ENCODE data around the gene CCL7. TPM values are rescaled to one million over a fixed set of nuclear protein-coding genes. Genes with fewer than 3 reads are reported as not detected.

The CCL7 gene
- total RNA-seq, 1 experiment from 2014 or later = not detected

DNA sequence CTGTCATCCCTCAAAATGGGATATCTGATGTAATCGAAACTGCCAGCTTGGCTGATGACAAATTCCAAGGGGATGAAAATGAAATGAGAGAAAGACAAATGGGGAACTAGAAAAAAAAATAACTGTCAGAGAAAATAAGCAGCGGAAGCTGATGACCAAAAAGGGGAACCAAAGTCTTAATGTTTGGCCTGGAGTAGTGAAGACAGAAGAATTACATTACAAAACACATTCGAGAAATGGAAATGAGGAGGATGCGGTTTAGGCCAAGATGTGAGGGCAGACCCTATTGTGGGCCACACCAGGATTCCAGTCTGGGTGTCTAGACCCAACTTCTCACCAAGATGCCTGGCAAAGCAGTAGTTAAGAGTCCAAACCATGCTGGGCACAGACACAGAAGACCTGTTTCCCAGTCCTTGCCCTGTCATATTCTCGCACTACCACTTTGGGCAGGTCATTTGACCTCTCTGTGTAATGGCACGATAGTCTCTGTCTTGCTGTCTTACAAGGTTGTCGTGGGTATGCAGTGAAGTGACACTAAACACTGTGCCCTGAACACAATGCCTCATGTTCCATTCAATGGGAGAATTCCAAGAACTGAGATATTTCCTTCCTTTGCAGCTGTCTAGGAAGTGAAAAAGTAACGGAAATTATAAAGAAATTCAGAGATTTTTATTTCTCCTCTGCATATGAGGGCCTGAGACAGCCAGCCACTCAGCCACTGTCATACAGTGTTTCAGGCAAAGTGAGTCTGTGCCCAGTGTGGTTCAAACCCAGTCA lies 27.2 kb upstream of the CCL7 start:
- Mint-ChIP-seq H3K36me3 (ENCODE audit: insufficient read depth, unreplicated experiment) (no peaks in the 10 kb centered on the region), H3K4me3 (ENCODE audit: unreplicated experiment) (no peak overlapping the region), H3K27me3 (ENCODE audit: insufficient read depth, unreplicated experiment) (no peaks in the 10 kb centered on the region), H3K9me3 (ENCODE audit: unreplicated experiment) (no peaks in the 10 kb centered on the region), H3K4me1 (ENCODE audit: insufficient read depth, unreplicated experiment) (no peaks in the 10 kb centered on the region), H3K27ac (ENCODE audit: low read depth, unreplicated experiment) (no peak overlapping the region)
- CTCF ChIA-PET = interaction anchor here (0.7 kb wide), 1 partner anchor 12 kb away, joined by 3 read pairs; the partner anchor contains the start of gene CCL2
- intact Hi-C loops (cut with micrococcal nuclease) = no loop called here
- TF ChIP-seq, protein P1, sequence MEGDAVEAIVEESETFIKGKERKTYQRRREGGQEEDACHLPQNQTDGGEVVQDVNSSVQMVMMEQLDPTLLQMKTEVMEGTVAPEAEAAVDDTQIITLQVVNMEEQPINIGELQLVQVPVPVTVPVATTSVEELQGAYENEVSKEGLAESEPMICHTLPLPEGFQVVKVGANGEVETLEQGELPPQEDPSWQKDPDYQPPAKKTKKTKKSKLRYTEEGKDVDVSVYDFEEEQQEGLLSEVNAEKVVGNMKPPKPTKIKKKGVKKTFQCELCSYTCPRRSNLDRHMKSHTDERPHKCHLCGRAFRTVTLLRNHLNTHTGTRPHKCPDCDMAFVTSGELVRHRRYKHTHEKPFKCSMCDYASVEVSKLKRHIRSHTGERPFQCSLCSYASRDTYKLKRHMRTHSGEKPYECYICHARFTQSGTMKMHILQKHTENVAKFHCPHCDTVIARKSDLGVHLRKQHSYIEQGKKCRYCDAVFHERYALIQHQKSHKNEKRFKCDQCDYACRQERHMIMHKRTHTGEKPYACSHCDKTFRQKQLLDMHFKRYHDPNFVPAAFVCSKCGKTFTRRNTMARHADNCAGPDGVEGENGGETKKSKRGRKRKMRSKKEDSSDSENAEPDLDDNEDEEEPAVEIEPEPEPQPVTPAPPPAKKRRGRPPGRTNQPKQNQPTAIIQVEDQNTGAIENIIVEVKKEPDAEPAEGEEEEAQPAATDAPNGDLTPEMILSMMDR (IDR thresholded peaks at IDR 0.05; ENCODE audit: unreplicated experiment) = no peak
- BruUV-seq (replicated peaks) = no TSS peak
- POLR2A ChIA-PET = no interaction called here
- no peak for DNase-seq (ENCODE audit: unreplicated experiment)

DNA sequence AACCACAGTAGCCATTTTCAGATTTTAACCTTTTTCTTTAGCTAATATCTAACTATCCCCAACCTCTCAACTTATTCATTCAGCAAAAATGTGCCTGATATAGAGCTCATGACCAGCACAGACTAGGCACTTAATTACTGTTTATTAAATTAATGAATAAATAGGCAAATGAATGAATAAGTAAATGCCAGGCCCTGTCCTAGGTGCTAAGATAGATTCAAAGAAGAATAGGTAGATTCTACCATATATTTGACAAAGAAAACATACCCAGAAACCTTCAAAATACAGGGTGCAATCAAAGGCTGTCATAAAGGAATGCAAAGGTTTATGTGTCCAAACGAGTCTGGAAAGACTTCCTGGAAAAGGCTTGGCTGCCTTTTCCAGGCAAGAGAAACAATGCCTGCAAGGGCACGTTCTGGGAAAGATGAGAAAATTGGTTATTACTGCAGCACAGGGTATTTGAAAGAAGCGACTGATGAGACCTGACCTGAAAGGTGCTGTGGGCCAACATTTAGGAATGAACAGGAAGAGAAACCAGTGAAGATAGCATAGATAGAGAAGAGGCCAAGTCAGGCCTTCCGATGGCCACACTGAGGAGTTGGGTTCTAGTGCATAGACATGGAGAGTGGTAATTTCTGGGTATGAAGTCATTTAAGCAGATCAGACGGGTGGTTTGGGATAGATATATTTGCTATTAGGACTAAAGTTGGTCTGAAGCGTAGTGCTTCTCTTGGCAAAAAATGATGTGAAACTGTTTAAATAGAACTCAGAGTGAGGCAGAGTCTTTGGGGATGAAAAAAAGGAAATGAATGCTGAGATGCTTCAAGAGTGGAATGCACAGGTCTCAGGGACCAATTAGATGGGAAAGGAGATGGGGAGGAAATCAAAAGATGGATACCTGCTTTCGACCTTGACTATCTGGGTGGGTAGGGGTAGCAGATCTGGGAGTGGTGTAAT lies 26.4 kb upstream of the CCL7 start:
- no TSS peak for BruUV-seq (replicated peaks)
- TF ChIP-seq, protein P1 (IDR thresholded peaks at IDR 0.05; ENCODE audit: unreplicated experiment) = no peak
- Mint-ChIP-seq H3K36me3 (ENCODE audit: insufficient read depth, unreplicated experiment) (no peaks in the 10 kb centered on the region), H3K4me1 (ENCODE audit: insufficient read depth, unreplicated experiment) (no peaks in the 10 kb centered on the region), H3K4me3 (ENCODE audit: unreplicated experiment) (no peak overlapping the region), H3K9me3 (ENCODE audit: unreplicated experiment) (no peaks in the 10 kb centered on the region), H3K27ac (ENCODE audit: low read depth, unreplicated experiment) (no peak overlapping the region), H3K27me3 (ENCODE audit: insufficient read depth, unreplicated experiment) (no peaks in the 10 kb centered on the region)
- ChIA-PET CTCF (interaction anchor here (0.9 kb wide), 1 partner anchor 118 kb away, joined by 4 read pairs; no protein-coding TSS in a partner anchor), POLR2A (no interaction called here)
- DNase-seq (ENCODE audit: unreplicated experiment) = no peak
- intact Hi-C loops (cut with micrococcal nuclease) = no loop called here

DNA sequence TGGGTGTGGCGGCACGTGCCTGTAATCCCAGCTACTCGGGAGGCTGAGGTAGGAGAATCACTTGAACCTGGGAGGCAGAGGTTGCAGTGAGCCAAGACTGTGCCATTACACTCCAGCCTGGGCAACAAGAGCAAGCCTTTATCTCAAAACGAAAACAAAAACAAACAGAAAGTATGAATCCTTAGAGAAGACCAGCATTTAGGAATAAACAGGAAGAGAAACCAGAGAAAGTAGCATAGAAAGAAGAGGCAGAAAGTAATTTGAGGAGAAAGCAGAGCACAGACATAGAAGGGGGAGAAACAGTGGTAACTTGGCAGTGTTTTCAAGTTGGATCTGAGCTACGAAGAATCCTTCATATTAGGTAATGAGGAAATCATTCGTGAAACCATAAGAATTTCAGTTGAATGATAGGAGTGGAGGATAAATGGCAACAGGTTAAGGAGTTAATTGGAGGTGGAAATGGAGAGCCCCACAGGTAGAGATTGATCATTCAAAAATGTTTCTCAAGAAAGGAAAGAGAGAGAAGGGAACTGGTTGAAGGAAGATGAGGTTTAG lies 24.6 kb upstream of the CCL7 start:
- CTCF ChIA-PET = interaction anchor here (0.6 to 1.5 kb wide), 3 partner anchors 45 to 626 kb away, joined by 3 to 6 read pairs (median 3); no protein-coding TSS in a partner anchor
- H3K4me3 Mint-ChIP-seq (ENCODE audit: unreplicated experiment) = no peak overlapping the region
- TF ChIP-seq, protein P1 (IDR thresholded peaks at IDR 0.05; ENCODE audit: unreplicated experiment) = no peak
- H3K9me3 Mint-ChIP-seq (ENCODE audit: unreplicated experiment) = no peaks in the 10 kb centered on the region
- H3K4me1 Mint-ChIP-seq (ENCODE audit: insufficient read depth, unreplicated experiment) = no peaks in the 10 kb centered on the region
- intact Hi-C loops (cut with micrococcal nuclease) = no loop called here
- POLR2A ChIA-PET = no interaction called here
- H3K27ac Mint-ChIP-seq (ENCODE audit: low read depth, unreplicated experiment) = no peak overlapping the region
- no TSS peak for BruUV-seq (replicated peaks)
- no peaks in the 10 kb centered on the region for H3K27me3 Mint-ChIP-seq (ENCODE audit: insufficient read depth, unreplicated experiment)
- DNase-seq (ENCODE audit: unreplicated experiment) = no peak
- H3K36me3 Mint-ChIP-seq (ENCODE audit: insufficient read depth, unreplicated experiment) = no peaks in the 10 kb centered on the region

DNA sequence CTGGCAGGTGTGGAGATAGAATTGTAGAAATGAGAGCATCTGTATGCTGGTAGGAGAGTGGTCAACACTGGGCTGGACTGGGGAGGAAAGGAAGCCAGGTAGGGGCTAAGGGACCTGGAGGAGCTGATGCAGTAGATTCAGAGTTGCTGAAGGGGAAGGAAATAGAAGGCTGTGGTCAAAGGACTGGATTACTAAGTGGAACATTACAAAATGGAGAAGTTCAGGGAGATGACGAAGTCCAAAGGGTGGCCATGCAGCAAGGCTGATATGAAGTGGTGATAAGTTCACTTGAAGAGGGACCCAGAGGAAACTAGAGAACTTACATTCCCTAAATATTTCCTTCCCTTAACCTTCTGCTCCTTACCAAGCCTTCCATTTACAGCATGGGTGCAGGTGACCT lies 23.6 kb upstream of the CCL7 start:
- intact Hi-C loops (cut with micrococcal nuclease) = no loop called here
- DNase-seq (ENCODE audit: unreplicated experiment) = no peak
- CTCF ChIA-PET = interaction anchor here (1.1 to 1.5 kb wide), 2 partner anchors 46 to 75 kb away, joined by 3 to 6 read pairs; no protein-coding TSS in a partner anchor
- no TSS peak for BruUV-seq (replicated peaks)
- H3K4me1 Mint-ChIP-seq (ENCODE audit: insufficient read depth, unreplicated experiment) = peaks cover 6% of the 10 kb centered on the region
- H3K27ac Mint-ChIP-seq (ENCODE audit: low read depth, unreplicated experiment) = no peak overlapping the region
- no peak overlapping the region for H3K4me3 Mint-ChIP-seq (ENCODE audit: unreplicated experiment)
- POLR2A ChIA-PET = no interaction called here
- TF ChIP-seq, protein P1 (IDR thresholded peaks at IDR 0.05; ENCODE audit: unreplicated experiment) = no peak
- H3K27me3 Mint-ChIP-seq (ENCODE audit: insufficient read depth, unreplicated experiment) = no peaks in the 10 kb centered on the region
- H3K9me3 Mint-ChIP-seq (ENCODE audit: unreplicated experiment) = no peaks in the 10 kb centered on the region
- no peaks in the 10 kb centered on the region for H3K36me3 Mint-ChIP-seq (ENCODE audit: insufficient read depth, unreplicated experiment)
